Right renal cortex interstitium (tissue), 3 donors: ENCODE data around the gene NLRP5. TPM values are rescaled to one million over a fixed set of nuclear protein-coding genes. Genes with fewer than 3 reads are reported as not detected.

ENCODE experiments used
- polyA plus RNA-seq, 3 donors: library from polyadenylated mRNA; unstranded; fragments of 120-200 nt; gene quantifications; one replicate each; pipeline ENCODE4 v1.2.1, GENCODE V29; 2013; ENCODE audit not compliant: insufficient read length in 3 of 3

NLRP5 gene
- polyA plus RNA-seq, 3 donors, result not detected

Other genes starting within 250 kb of the NLRP5 start
- under 1 TPM in 1 of 3 donors, not detected in 2; 0.07 TPM for gene NLRP9, start 248.4 kb upstream of the NLRP5 start, polyA plus RNA-seq
- gene RFPL4A, start 227.7 kb upstream of the NLRP5 start, polyA plus RNA-seq, result not detected
- gene RFPL4AL1, start 217.7 kb upstream of the NLRP5 start, polyA plus RNA-seq, result under 1 TPM in 1 of 3 donors, not detected in 2; 0.24 TPM
- gene NLRP11, start 154.8 kb upstream of the NLRP5 start, polyA plus RNA-seq, result under 1 TPM; 0.13 to 0.19 (median 0.15) TPM
- gene NLRP4, start 150.2 kb upstream of the NLRP5 start, polyA plus RNA-seq, result not detected
- not detected for gene NLRP13, start 54.4 kb upstream of the NLRP5 start, polyA plus RNA-seq
- gene NLRP8, start 38.9 kb upstream of the NLRP5 start, polyA plus RNA-seq, result not detected
- gene ZNF787, start 134.5 kb downstream of the NLRP5 start, polyA plus RNA-seq, result 10 to 100 TPM in 2 of 3 donors, 1 to 10 TPM in 1; 9.0 to 12.0 (median 11.1) TPM
- gene ZNF444, start 154.5 kb downstream of the NLRP5 start, polyA plus RNA-seq, result 10 to 100 TPM; 19.6 to 23.6 (median 22.3) TPM
- gene GALP, start 189.2 kb downstream of the NLRP5 start, polyA plus RNA-seq, result not detected
- gene ZSCAN5B, start 211.0 kb downstream of the NLRP5 start, polyA plus RNA-seq, result not detected
- not detected for gene ZSCAN5C, start 215.5 kb downstream of the NLRP5 start, polyA plus RNA-seq